Esophagus squamous epithelium (tissue), 4 donors: ENCODE measurements around the gene ALDH1A3.

ENCODE experiments used
- POLR2A ChIP-seq, 4 donors: fragments of 450-650 bp; IDR thresholded peaks; one replicate each; pipeline ENCODE4 v1.6.1; 2017; ENCODE audit warnings: antibody characterized with exemption in 4 of 4, mild to moderate bottlenecking in 4 of 4, moderate library complexity in 3 of 4
- TF ChIP-seq, protein P1 (sequence below), 6 experiments: fragments of 450-650 bp in 4 of 6; fragments of 200-600 bp in 2 of 6; sonication (generic) in 2 of 6; IDR thresholded peaks; one replicate each; pipeline ENCODE4 v1.5.1; 2016 to 2019; ENCODE audit warnings: antibody characterized with exemption in 6 of 6, mild to moderate bottlenecking in 4 of 6, moderate library complexity in 4 of 6

DNA sequence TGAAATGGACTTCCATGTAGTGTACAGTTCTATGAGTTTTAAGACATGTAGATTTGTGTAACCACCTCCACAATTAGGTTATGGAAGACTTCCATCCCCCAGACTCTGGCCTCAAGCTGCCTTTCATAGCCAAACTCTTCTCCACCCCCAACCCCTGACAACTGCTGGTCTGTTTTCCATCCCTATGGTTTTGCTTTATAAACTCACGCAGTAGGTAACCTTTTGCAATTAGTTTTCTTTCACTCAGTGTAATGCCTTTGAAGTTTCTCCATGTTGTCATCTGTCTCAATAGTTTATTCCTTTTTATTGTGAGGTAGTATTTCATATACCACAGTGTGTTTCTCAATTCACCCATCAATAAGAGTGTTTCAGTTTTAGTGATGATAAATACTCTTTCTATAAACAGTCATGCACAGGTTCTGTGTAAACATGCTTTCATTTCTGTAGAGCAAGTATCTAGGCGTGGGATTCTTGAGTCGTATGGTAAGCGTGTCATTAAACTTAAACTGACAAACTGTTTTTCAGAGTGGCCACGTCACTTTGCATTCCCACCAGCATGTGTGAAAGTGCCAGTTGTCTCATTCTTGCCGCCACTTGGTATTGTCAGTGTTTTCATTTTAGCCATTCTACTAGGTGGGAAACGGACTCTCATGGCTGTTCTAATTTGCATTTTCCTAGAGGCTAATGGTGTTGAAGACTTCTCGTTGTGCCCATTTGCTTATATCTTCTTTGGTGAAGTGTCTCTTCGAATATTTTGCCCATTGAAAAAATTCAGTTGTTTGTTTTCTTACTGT lies 47.3 kb upstream of the ALDH1A3 start:
- TF ChIP-seq, protein P1, sequence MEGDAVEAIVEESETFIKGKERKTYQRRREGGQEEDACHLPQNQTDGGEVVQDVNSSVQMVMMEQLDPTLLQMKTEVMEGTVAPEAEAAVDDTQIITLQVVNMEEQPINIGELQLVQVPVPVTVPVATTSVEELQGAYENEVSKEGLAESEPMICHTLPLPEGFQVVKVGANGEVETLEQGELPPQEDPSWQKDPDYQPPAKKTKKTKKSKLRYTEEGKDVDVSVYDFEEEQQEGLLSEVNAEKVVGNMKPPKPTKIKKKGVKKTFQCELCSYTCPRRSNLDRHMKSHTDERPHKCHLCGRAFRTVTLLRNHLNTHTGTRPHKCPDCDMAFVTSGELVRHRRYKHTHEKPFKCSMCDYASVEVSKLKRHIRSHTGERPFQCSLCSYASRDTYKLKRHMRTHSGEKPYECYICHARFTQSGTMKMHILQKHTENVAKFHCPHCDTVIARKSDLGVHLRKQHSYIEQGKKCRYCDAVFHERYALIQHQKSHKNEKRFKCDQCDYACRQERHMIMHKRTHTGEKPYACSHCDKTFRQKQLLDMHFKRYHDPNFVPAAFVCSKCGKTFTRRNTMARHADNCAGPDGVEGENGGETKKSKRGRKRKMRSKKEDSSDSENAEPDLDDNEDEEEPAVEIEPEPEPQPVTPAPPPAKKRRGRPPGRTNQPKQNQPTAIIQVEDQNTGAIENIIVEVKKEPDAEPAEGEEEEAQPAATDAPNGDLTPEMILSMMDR (IDR thresholded peaks at IDR 0.05): no peak
- no peak for TF ChIP-seq POLR2A (IDR thresholded peaks at IDR 0.05)
